Measurements from ENCODE around the gene SCFD1.

Gene SCFD1

GRCh38 chr14:30759172-30760125 lies 137.3 kb downstream of the SCFD1 start:
- DNase-seq, result no peak

- DNase-seq, result no peak
Measured at GRCh38 chr14:30763891-30764290, 141.8 kb downstream of the SCFD1 start.

- no peak for DNase-seq
Measured at GRCh38 chr14:30767624-30768023, 145.5 kb downstream of the SCFD1 start.

GRCh38 chr14:30768791-30769190 lies 146.7 kb downstream of the SCFD1 start:
- DNase-seq, result no peak

GRCh38 chr14:30770376-30770775 lies 148.3 kb downstream of the SCFD1 start:
- DNase-seq, result no peak

GRCh38 chr14:30771595-30771994 lies 149.5 kb downstream of the SCFD1 start:
- DNase-seq, result no peak

- no peak for DNase-seq
Measured at GRCh38 chr14:30779210-30779609, 157.1 kb downstream of the SCFD1 start.

All from effector CD8-positive, alpha-beta T cell (primary cell).